Naive thymus-derived CD4-positive, alpha-beta T cell (primary cell): ENCODE data around the gene MED13L. TPM values are rescaled to one million over a fixed set of nuclear protein-coding genes. Genes with fewer than 3 reads are reported as not detected.
"Not testable (repeated sequence)": the region's sequence is repeated elsewhere in the genome, so short reads cannot be mapped to it uniquely, and the experiment has no call there.

Experiments
- ATAC-seq: fragments of 150-1000 bp; cut with Tn5 transposase; 2 replicates; pipeline ENCODE4 v1.10.0; 2021; ENCODE audit warnings: mild to moderate bottlenecking, moderate library complexity
- CTCF ChIA-PET: fragments of 350-600 bp; sonication (Branson Sonifier 250); formaldehyde crosslinking; loops from one replicate; lab custom pipeline; 2021; ENCODE audit warnings: antibody characterized with exemption; lab: Charles Lee
- POLR2A ChIA-PET: fragments of 350-600 bp; sonication (Branson Sonifier 250); formaldehyde crosslinking; loops from one replicate; lab custom pipeline; 2021; ENCODE audit warnings: antibody characterized with exemption, inconsistent platforms; lab: Charles Lee
- DNase-seq, 9 donors: peaks; one replicate each; pipeline versions ENCODE4 v3.0.0 to v3.0.0-alpha.2; 2020 to 2022; ENCODE audit warnings: mixed read lengths in 1 of 9
- H3K27ac ChIP-seq: one replicate; pipeline ENCODE4 v1.7.0; 2013; ENCODE audit warnings: mild to moderate bottlenecking, low read depth, low read length, moderate library complexity
- H3K27me3 ChIP-seq, 2 donors: one replicate each; pipeline ENCODE4 v1.7.0; 2013; ENCODE audit warnings: low read length in 2 of 2, mild to moderate bottlenecking in 2 of 2, moderate library complexity in 2 of 2; ENCODE audit not compliant: control insufficient read depth in 2 of 2, insufficient read depth in 2 of 2
- H3K36me3 ChIP-seq, 3 experiments: 1 replicate in 2 of 3; 2 replicates in 1 of 3; pipeline ENCODE4 v1.7.0; 2013; ENCODE audit warnings: low read length in 3 of 3, mild to moderate bottlenecking in 3 of 3, moderate library complexity in 1 of 3; ENCODE audit not compliant: insufficient read depth in 3 of 3, control insufficient read depth in 2 of 3
- H3K4me1 ChIP-seq, 2 donors: one replicate each; pipeline ENCODE4 v1.7.0; 2013; ENCODE audit warnings: low read length in 2 of 2, mild to moderate bottlenecking in 2 of 2, moderate library complexity in 1 of 2; ENCODE audit not compliant: control insufficient read depth in 2 of 2, insufficient read depth in 2 of 2
- H3K4me3 ChIP-seq: 2 replicates; pipeline ENCODE4 v1.7.0; 2013; ENCODE audit warnings: mild to moderate bottlenecking, low read length
- H3K9me3 ChIP-seq, 3 experiments: 1 replicate in 2 of 3; 2 replicates in 1 of 3; pipeline ENCODE4 v1.7.0; 2013; ENCODE audit warnings: low read length in 3 of 3; ENCODE audit not compliant: control insufficient read depth in 2 of 3
- H3K27ac Mint-ChIP-seq, 9 donors: one replicate each; pipeline ENCODE4 v1.8.0; 2020 to 2022; ENCODE audit warnings: mixed read lengths in 9 of 9, mild to moderate bottlenecking in 8 of 9, moderate library complexity in 5 of 9, inconsistent platforms in 2 of 9
- H3K27me3 Mint-ChIP-seq, 5 donors: one replicate each; pipeline ENCODE4 v1.8.0; 2021 to 2022; ENCODE audit warnings: mixed read lengths in 5 of 5, mild to moderate bottlenecking in 1 of 5
- H3K36me3 Mint-ChIP-seq, 5 donors: one replicate each; pipeline ENCODE4 v1.8.0; 2020 to 2022; ENCODE audit warnings: mixed read lengths in 5 of 5, mild to moderate bottlenecking in 3 of 5, inconsistent platforms in 1 of 5
- H3K4me1 Mint-ChIP-seq, 7 donors: one replicate each; pipeline ENCODE4 v1.8.0; 2020 to 2022; ENCODE audit warnings: mixed read lengths in 7 of 7, mild to moderate bottlenecking in 3 of 7, inconsistent platforms in 1 of 7
- H3K4me3 Mint-ChIP-seq, 10 donors: one replicate each; pipeline ENCODE4 v1.8.0; 2020 to 2022; ENCODE audit warnings: mild to moderate bottlenecking in 10 of 10, mixed read lengths in 10 of 10, moderate library complexity in 6 of 10, inconsistent platforms in 2 of 10
- H3K9me3 Mint-ChIP-seq, 11 donors: one replicate each; pipeline ENCODE4 v1.8.0; 2020 to 2022; ENCODE audit warnings: mixed read lengths in 11 of 11, mild to moderate bottlenecking in 4 of 11, inconsistent platforms in 1 of 11, moderate library complexity in 1 of 11
- intact Hi-C, 2 donors: fragments of 100-400 bp; cut with micrococcal nuclease; formaldehyde crosslinking; loops; one replicate each; pipeline ENCODE4 v1.15.1; 2023
- polyA plus RNA-seq, 2 donors: library from polyadenylated mRNA; unstranded; fragments of 300-500 nt; fragmentation: Illumina TruSeq; gene quantifications; one replicate each; pipeline ENCODE4 v1.2.3, GENCODE V29; 2021
- total RNA-seq, 6 experiments: library from RNA in 5 of 6; stranded (reverse) in 5 of 6; gene quantifications; 1 replicate in 5 of 6; 2 replicates in 1 of 6; pipeline ENCODE4 v1.2.3 and lab custom pipeline; 2021 to 2026

MED13L gene
- total and polyA plus RNA-seq, 7 experiments from 2014 or later, result 8.3 to 283 (median 155) TPM

- DNase-seq, ATAC-seq, H3K27me3 Mint-ChIP-seq, H3K27ac Mint-ChIP-seq, H3K9me3 ChIP-seq, CTCF ChIA-PET, H3K9me3 Mint-ChIP-seq, H3K36me3 ChIP-seq, H3K27ac ChIP-seq, H3K27me3 ChIP-seq, intact Hi-C loops, H3K4me3 Mint-ChIP-seq, H3K4me3 ChIP-seq: not testable (repeated sequence)
- H3K36me3 Mint-ChIP-seq, result peaks cover 0 to 17% (median 10%) of the 10 kb centered on the region in 5 donors
- H3K4me1 Mint-ChIP-seq, result peaks cover 22 to 56% (median 46%) of the 10 kb centered on the region in 7 donors
- POLR2A ChIA-PET, result interaction anchor here (0.9 kb wide), 1 partner anchor 14 kb away, joined by 3 read pairs; no protein-coding TSS in a partner anchor
- peaks cover 0 to 14% of the 10 kb centered on the region in 2 donors for H3K4me1 ChIP-seq
These were observed 43.3 kb downstream of the MED13L start for GRCh38 chr12:116234148-116234547.

GRCh38 chr12:116233669-116234068 is 43.8 kb downstream of the MED13L start:
- DNase-seq (no peak), ATAC-seq (no peak)
- H3K9me3 ChIP-seq, result no peaks in the 10 kb centered on the region
- Mint-ChIP-seq H3K27me3 (no peaks in the 10 kb centered on the region), H3K4me1 (peaks cover 22 to 56% (median 47%) of the 10 kb centered on the region in 7 donors), H3K9me3 (no peaks in the 10 kb centered on the region), H3K27ac (no peak overlapping the region), H3K36me3 (peaks cover 0 to 17% (median 10%) of the 10 kb centered on the region in 5 donors), H3K4me3 (no peak overlapping the region)
- H3K27ac ChIP-seq, result no peak overlapping the region
- intact Hi-C loops, result no loop called here
- no peaks in the 10 kb centered on the region for H3K36me3 ChIP-seq
- H3K4me1 ChIP-seq, result peaks cover 0 to 13% of the 10 kb centered on the region in 2 donors
- ChIA-PET POLR2A (interaction anchor here (0.6 to 0.9 kb wide), 2 partner anchors 14 to 200 kb away, joined by 3 read pairs; no protein-coding TSS in a partner anchor), CTCF (no interaction called here)
- no peaks in the 10 kb centered on the region for H3K27me3 ChIP-seq
- no peak overlapping the region for H3K4me3 ChIP-seq

- H3K27me3 Mint-ChIP-seq, result no peaks in the 10 kb centered on the region
These were observed 49.7 kb downstream of the MED13L start for GRCh38 chr12:116227811-116228210.

GRCh38 chr12:116226026-116226425 is 51.5 kb downstream of the MED13L start:
- Histone ChIP-seq H3K27me3 (no peaks in the 10 kb centered on the region), H3K27ac (no peak overlapping the region), H3K36me3 (no peaks in the 10 kb centered on the region), H3K9me3 (no peaks in the 10 kb centered on the region), H3K4me3 (no peak overlapping the region), H3K4me1 (no peaks in the 10 kb centered on the region)
- ChIA-PET CTCF (interaction anchor here (1.1 to 3.7 kb wide), 2 partner anchors 10 to 85 kb away, joined by 4 to 9 read pairs; no protein-coding TSS in a partner anchor), POLR2A (interaction anchor here (1.3 kb wide), 1 partner anchor 22 kb away, joined by 3 read pairs; no protein-coding TSS in a partner anchor)
- Mint-ChIP-seq H3K36me3 (peaks cover 6 to 38% (median 24%) of the 10 kb centered on the region in 5 donors), H3K4me3 (no peak overlapping the region), H3K4me1 (peaks cover 13 to 56% (median 42%) of the 10 kb centered on the region in 7 donors), H3K27me3 (no peaks in the 10 kb centered on the region), H3K27ac (no peak overlapping the region), H3K9me3 (no peaks in the 10 kb centered on the region)
- no peak for DNase-seq
- no peak for ATAC-seq
- intact Hi-C loops, result no loop called here

More at GRCh38 chr12:116227811-116228210, 49.7 kb downstream of the MED13L start:
- H3K9me3 Mint-ChIP-seq, result no peaks in the 10 kb centered on the region
- intact Hi-C loops, result no loop called here
- DNase-seq, result no peak
- H3K4me3 Mint-ChIP-seq, result no peak overlapping the region
- POLR2A ChIA-PET, result interaction anchor here (0.7 kb wide), 1 partner anchor 25 kb away, joined by 4 read pairs; no protein-coding TSS in a partner anchor
- H3K27ac Mint-ChIP-seq, result peak overlapping the region in 1 of 9 donors; percentile 45
- Histone ChIP-seq H3K27me3 (no peaks in the 10 kb centered on the region), H3K27ac (no peak overlapping the region), H3K4me3 (no peak overlapping the region), H3K4me1 (no peaks in the 10 kb centered on the region), H3K36me3 (no peaks in the 10 kb centered on the region), H3K9me3 (no peaks in the 10 kb centered on the region)
- H3K4me1 Mint-ChIP-seq, result peaks cover 7 to 57% (median 39%) of the 10 kb centered on the region in 7 donors
- CTCF ChIA-PET, result interaction anchor here (3.7 kb wide), 1 partner anchor 8 kb away, joined by 9 read pairs; no protein-coding TSS in a partner anchor
- peaks cover 6 to 38% (median 31%) of the 10 kb centered on the region in 5 donors for H3K36me3 Mint-ChIP-seq
- ATAC-seq, result no peak

- Mint-ChIP-seq H3K9me3 (no peaks in the 10 kb centered on the region), H3K4me3 (no peak overlapping the region), H3K36me3 (peaks cover 6 to 23% (median 13%) of the 10 kb centered on the region in 5 donors), H3K27me3 (no peaks in the 10 kb centered on the region), H3K27ac (no peak overlapping the region), H3K4me1 (peaks cover 17 to 52% (median 41%) of the 10 kb centered on the region in 7 donors)
- Histone ChIP-seq H3K27me3 (no peaks in the 10 kb centered on the region), H3K36me3 (no peaks in the 10 kb centered on the region), H3K9me3 (no peaks in the 10 kb centered on the region), H3K4me3 (no peak overlapping the region), H3K4me1 (peaks cover 0 to 4% of the 10 kb centered on the region in 2 donors), H3K27ac (no peak overlapping the region)
- no peak for ATAC-seq
- DNase-seq, result no peak
- POLR2A ChIA-PET, result no interaction called here
- CTCF ChIA-PET, result no interaction called here
- intact Hi-C loops, result no loop called here
These were observed 55.1 kb downstream of the MED13L start for GRCh38 chr12:116222358-116222757.

- H3K27ac Mint-ChIP-seq, result no peak overlapping the region
- ATAC-seq (no peak), DNase-seq (no peak)
- H3K36me3 ChIP-seq, result no peaks in the 10 kb centered on the region
- H3K4me1 ChIP-seq, result peaks cover 0 to 14% of the 10 kb centered on the region in 2 donors
- intact Hi-C loops, result no loop called here
- H3K27me3 ChIP-seq, result no peaks in the 10 kb centered on the region
- H3K27ac ChIP-seq, result no peak overlapping the region
- H3K27me3 Mint-ChIP-seq, result no peaks in the 10 kb centered on the region
- H3K4me1 Mint-ChIP-seq, result peaks cover 31 to 56% (median 52%) of the 10 kb centered on the region in 7 donors
- H3K4me3 Mint-ChIP-seq, result no peak overlapping the region
- H3K36me3 Mint-ChIP-seq, result peaks cover 6 to 16% (median 9%) of the 10 kb centered on the region in 5 donors
- H3K9me3 Mint-ChIP-seq, result no peaks in the 10 kb centered on the region
- no peaks in the 10 kb centered on the region for H3K9me3 ChIP-seq
- CTCF ChIA-PET, result no interaction called here
- POLR2A ChIA-PET, result no interaction called here
- no peak overlapping the region for H3K4me3 ChIP-seq
These were observed 56.7 kb downstream of the MED13L start for GRCh38 chr12:116220756-116221155.
